ENCODE results near the gene GCKR. TPM values are rescaled to one million over a fixed set of nuclear protein-coding genes. Genes with fewer than 3 reads are reported as not detected.

The GCKR gene
- not detected for total RNA-seq
- long read RNA-seq, partial matches to known transcripts: 0 of 1 reads
- long read RNA-seq, other reads (novel, unspliced or antisense): 0 of 1 reads

- ATAC-seq (ENCODE audit: poor library complexity): peak; percentile 36
- intact Hi-C loops (cut with DNase I): no loop called here
- DNase-seq: no peak
These were observed at the start of gene GCKR for GRCh38 chr2:27496357-27497287. TSS of gene GCKR (plus strand) at chr2:27496839. CDS start at chr2:27496905, 66 bp downstream.

- intact Hi-C loops (cut with DNase I): no loop called here
- DNase-seq (no peak), ATAC-seq (ENCODE audit: poor library complexity) (no peak)
These were observed 48.3 kb upstream of the GCKR start for GRCh38 chr2:27448381-27448780.

- intact Hi-C loops (cut with DNase I): no loop called here
- DNase-seq: no peak
- no peak for ATAC-seq (ENCODE audit: poor library complexity)
These were observed 45.5 kb upstream of the GCKR start for GRCh38 chr2:27451095-27451494.

- intact Hi-C loops (cut with DNase I): no loop called here
- DNase-seq: no peak
- ATAC-seq (ENCODE audit: poor library complexity): no peak
These were observed 42.7 kb upstream of the GCKR start for GRCh38 chr2:27453968-27454367.

GRCh38 chr2:27461118-27461517, 35.5 kb upstream of the GCKR start:
- intact Hi-C loops (cut with DNase I): no loop called here
- peak; percentile 56 for DNase-seq
- peak; percentile 59 for ATAC-seq (ENCODE audit: poor library complexity)

- DNase-seq: no peak
- ATAC-seq (ENCODE audit: poor library complexity): no peak
- intact Hi-C loops (cut with DNase I): no loop called here
These were observed 32.2 kb upstream of the GCKR start for GRCh38 chr2:27464443-27464842.

GRCh38 chr2:27471961-27472360, 24.7 kb upstream of the GCKR start:
- no peak for ATAC-seq (ENCODE audit: poor library complexity)
- no peak for DNase-seq
- intact Hi-C loops (cut with DNase I): no loop called here

- intact Hi-C loops (cut with DNase I): loop anchor here (5.0 to 10.0 kb wide), 2 partner anchors 53 to 139 kb away; partner anchors contain the start of genes CCDC121 and GPN1
- no peak for ATAC-seq (ENCODE audit: poor library complexity)
- no peak for DNase-seq
These were observed 11.1 kb upstream of the GCKR start for GRCh38 chr2:27485496-27485895.

- intact Hi-C loops (cut with DNase I): loop anchor here (5.0 to 10.0 kb wide), 2 partner anchors 57 to 136 kb away; partner anchors contain the start of genes CCDC121 and GPN1
- ATAC-seq (ENCODE audit: poor library complexity) (peak; percentile 22), DNase-seq (no peak)
These were observed 7.5 kb upstream of the GCKR start for GRCh38 chr2:27489118-27489497.

- peak; percentile 99 for DNase-seq
- intact Hi-C loops (cut with DNase I): loop anchor here (5.0 to 10.0 kb wide), 2 partner anchors 57 to 135 kb away; partner anchors contain the start of genes CCDC121 and GPN1
- ATAC-seq (ENCODE audit: poor library complexity): peak; percentile 99
These were observed 6.9 kb upstream of the GCKR start, which contains the start of gene IFT172 for GRCh38 chr2:27489498-27490397. TSS of gene IFT172 (minus strand) at chr2:27489743. CDS start at chr2:27489653, 90 bp downstream.

- intact Hi-C loops (cut with DNase I): no loop called here
- no peak for ATAC-seq (ENCODE audit: poor library complexity)
- DNase-seq: no peak
These were observed 4.1 kb upstream of the GCKR start for GRCh38 chr2:27492557-27492956.

- intact Hi-C loops (cut with DNase I): no loop called here
- ATAC-seq (ENCODE audit: poor library complexity): no peak
- DNase-seq: no peak
These were observed 2.7 kb upstream of the GCKR start for GRCh38 chr2:27493948-27494283.

- DNase-seq (no peak), ATAC-seq (ENCODE audit: poor library complexity) (no peak)
- intact Hi-C loops (cut with DNase I): no loop called here
These were observed 2.2 kb upstream of the GCKR start for GRCh38 chr2:27494284-27494943.

- peak; percentile 55 for ATAC-seq (ENCODE audit: poor library complexity)
- intact Hi-C loops (cut with DNase I): no loop called here
- no peak for DNase-seq
These were observed 1.6 kb upstream of the GCKR start, which contains the start of gene FNDC4 for GRCh38 chr2:27494944-27495554. TSS of gene FNDC4 (minus strand) at chr2:27495200. CDS start at chr2:27494679, 521 bp downstream.

- ATAC-seq (ENCODE audit: poor library complexity): no peak
- no peak for DNase-seq
- intact Hi-C loops (cut with DNase I): no loop called here
These were observed 741 bp upstream of the GCKR start for GRCh38 chr2:27495840-27496356.

- intact Hi-C loops (cut with DNase I): no loop called here
- DNase-seq (no peak), ATAC-seq (ENCODE audit: poor library complexity) (no peak)
These were observed 619 bp downstream of the GCKR start for GRCh38 chr2:27497288-27497627.

GRCh38 chr2:27498975-27499374, 2.3 kb downstream of the GCKR start:
- no peak for ATAC-seq (ENCODE audit: poor library complexity)
- intact Hi-C loops (cut with DNase I): no loop called here
- DNase-seq: no peak

GRCh38 chr2:27501042-27501441, 4.4 kb downstream of the GCKR start:
- DNase-seq (no peak), ATAC-seq (ENCODE audit: poor library complexity) (no peak)
- intact Hi-C loops (cut with DNase I): no loop called here
